BJ (cell line): ENCODE data around the gene SLC8A1. TPM values are rescaled to one million over a fixed set of nuclear protein-coding genes. Genes with fewer than 3 reads are reported as not detected.

ENCODE experiments used
- CTCF ChIA-PET: fragments of 350-600 bp; formaldehyde crosslinking; extraction: SDS; loops from one replicate; lab custom pipeline; 2021; ENCODE audit warnings: antibody characterized with exemption, inconsistent platforms; lab: Yijun Ruan, JAX
- POLR2A ChIA-PET: fragments of 300-600 bp; sonication (Branson Sonifier 250); formaldehyde crosslinking; extraction: SDS; loops from one replicate; lab custom pipeline; 2021; ENCODE audit warnings: antibody characterized with exemption; lab: Charles Lee
- DNase-seq: peaks from one replicate; pipeline ENCODE4 v3.0.0-alpha.2; 2011; ENCODE audit warnings: low read depth
- H3K27me3 ChIP-seq: 2 replicates; pipeline ENCODE4 v1.6.0; 2011; ENCODE audit warnings: low read length; ENCODE audit not compliant: control insufficient read depth, insufficient read depth
- H3K36me3 ChIP-seq: 2 replicates; pipeline ENCODE4 v1.5.1; 2011; ENCODE audit warnings: low read length; ENCODE audit not compliant: control insufficient read depth, insufficient read depth
- H3K4me3 ChIP-seq: 2 replicates; pipeline ENCODE4 v1.5.1; 2011; ENCODE audit warnings: low read depth, mild to moderate bottlenecking, control low read depth, low read length
- polyA plus RNA-seq: library from polyadenylated mRNA; depleted of rRNA; stranded (reverse); fragments of >200 nt; gene quantifications from 2 replicates; pipeline ENCODE4 v1.2.3, GENCODE V29; 2011
- TF ChIP-seq, protein P1 (sequence below): IDR thresholded peaks from 2 replicates; pipeline ENCODE4 v1.5.1; 2011; ENCODE audit warnings: low read depth, mild to moderate bottlenecking, control low read depth, inconsistent platforms, low read length, moderate library complexity; ENCODE audit not compliant: insufficient read depth

SLC8A1 gene
- polyA plus RNA-seq, 1 experiment, result 18.5 TPM

DNA sequence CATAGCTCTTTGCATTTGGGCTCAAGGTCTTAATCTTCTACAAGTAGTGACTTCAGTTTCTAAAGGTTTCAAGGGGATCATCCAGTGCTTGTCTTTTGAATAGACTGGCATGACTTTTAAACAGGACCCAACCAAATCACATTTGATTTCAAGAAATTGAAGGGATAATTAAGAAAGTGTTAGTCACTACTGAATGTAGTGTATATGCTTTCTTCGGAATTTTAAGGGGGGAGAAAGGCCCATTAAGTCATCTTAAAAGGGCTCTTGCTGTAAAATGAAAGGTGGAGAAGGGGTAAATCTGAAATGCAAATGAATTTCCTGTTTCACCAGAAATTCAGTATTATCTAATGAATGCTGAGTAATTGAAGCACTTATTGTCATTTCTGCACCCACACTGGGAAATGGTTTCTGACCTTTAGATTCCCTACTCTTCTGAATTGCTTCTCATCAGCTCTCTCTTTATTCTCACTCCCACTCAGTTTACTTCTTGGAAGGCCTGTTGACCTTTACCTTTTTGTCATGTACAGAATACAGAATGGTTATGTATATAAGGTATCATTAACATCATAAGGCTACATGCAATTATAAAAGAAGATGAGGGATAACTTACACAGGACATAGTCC is 241.4 kb downstream of the SLC8A1 start:
- no peaks in the 10 kb centered on the region for H3K36me3 ChIP-seq
- DNase-seq, result no peak
- POLR2A ChIA-PET, result no interaction called here
- no peaks in the 10 kb centered on the region for H3K27me3 ChIP-seq
- TF ChIP-seq, protein P1, sequence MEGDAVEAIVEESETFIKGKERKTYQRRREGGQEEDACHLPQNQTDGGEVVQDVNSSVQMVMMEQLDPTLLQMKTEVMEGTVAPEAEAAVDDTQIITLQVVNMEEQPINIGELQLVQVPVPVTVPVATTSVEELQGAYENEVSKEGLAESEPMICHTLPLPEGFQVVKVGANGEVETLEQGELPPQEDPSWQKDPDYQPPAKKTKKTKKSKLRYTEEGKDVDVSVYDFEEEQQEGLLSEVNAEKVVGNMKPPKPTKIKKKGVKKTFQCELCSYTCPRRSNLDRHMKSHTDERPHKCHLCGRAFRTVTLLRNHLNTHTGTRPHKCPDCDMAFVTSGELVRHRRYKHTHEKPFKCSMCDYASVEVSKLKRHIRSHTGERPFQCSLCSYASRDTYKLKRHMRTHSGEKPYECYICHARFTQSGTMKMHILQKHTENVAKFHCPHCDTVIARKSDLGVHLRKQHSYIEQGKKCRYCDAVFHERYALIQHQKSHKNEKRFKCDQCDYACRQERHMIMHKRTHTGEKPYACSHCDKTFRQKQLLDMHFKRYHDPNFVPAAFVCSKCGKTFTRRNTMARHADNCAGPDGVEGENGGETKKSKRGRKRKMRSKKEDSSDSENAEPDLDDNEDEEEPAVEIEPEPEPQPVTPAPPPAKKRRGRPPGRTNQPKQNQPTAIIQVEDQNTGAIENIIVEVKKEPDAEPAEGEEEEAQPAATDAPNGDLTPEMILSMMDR, result no peak
- H3K4me3 ChIP-seq, result no peak overlapping the region
- CTCF ChIA-PET, result no interaction called here

DNA sequence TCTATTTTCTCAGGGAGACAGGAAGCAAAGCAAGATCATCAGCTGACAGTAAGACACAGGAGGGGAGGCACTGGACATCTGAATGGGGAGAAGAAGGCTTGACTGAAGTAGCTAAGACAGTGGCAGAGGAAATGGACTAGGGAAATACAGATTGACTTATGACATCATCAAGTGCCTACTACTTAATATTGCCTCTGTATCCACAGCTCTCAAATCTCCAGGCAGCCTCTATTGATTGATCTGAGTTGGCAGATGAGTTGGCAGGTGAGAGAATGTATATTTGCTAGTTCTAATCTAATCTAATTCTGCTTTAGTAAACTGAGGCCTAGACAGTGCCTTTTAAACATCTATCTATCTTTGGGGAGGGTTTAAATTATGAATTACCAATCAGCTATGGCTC is 242.1 kb downstream of the SLC8A1 start:
- TF ChIP-seq, protein P1, result no peak
- no peaks in the 10 kb centered on the region for H3K27me3 ChIP-seq
- H3K4me3 ChIP-seq, result no peak overlapping the region
- ChIA-PET POLR2A (no interaction called here), CTCF (interaction anchor here (0.7 kb wide), 1 partner anchor 31 kb away, joined by 3 read pairs; no protein-coding TSS in a partner anchor)
- H3K36me3 ChIP-seq, result no peaks in the 10 kb centered on the region
- DNase-seq, result no peak

- ChIA-PET POLR2A (no interaction called here), CTCF (interaction anchor here (1.4 kb wide), 1 partner anchor 8 kb away, joined by 4 read pairs; no protein-coding TSS in a partner anchor)
- TF ChIP-seq, protein P1, result no peak
- Histone ChIP-seq H3K4me3 (no peak overlapping the region), H3K27me3 (no peaks in the 10 kb centered on the region), H3K36me3 (no peaks in the 10 kb centered on the region)
- DNase-seq, result no peak
These were observed 243.4 kb downstream of the SLC8A1 start for GRCh38 chr2:40208463-40208862.

GRCh38 chr2:40204268-40204667 is 247.6 kb downstream of the SLC8A1 start:
- peak; percentile 75 for DNase-seq
- CTCF ChIA-PET, result interaction anchor here (1.3 to 4.3 kb wide), 3 partner anchors 9 to 290 kb away, joined by 3 to 14 read pairs (median 6); no protein-coding TSS in a partner anchor
- H3K4me3 ChIP-seq, result no peak overlapping the region
- TF ChIP-seq, protein P1, result no peak
- H3K36me3 ChIP-seq, result no peaks in the 10 kb centered on the region
- H3K27me3 ChIP-seq, result no peaks in the 10 kb centered on the region
- POLR2A ChIA-PET, result interaction anchor here (0.5 to 1.2 kb wide), 2 partner anchors 101 to 257 kb away, joined by 3 read pairs; no protein-coding TSS in a partner anchor

DNA sequence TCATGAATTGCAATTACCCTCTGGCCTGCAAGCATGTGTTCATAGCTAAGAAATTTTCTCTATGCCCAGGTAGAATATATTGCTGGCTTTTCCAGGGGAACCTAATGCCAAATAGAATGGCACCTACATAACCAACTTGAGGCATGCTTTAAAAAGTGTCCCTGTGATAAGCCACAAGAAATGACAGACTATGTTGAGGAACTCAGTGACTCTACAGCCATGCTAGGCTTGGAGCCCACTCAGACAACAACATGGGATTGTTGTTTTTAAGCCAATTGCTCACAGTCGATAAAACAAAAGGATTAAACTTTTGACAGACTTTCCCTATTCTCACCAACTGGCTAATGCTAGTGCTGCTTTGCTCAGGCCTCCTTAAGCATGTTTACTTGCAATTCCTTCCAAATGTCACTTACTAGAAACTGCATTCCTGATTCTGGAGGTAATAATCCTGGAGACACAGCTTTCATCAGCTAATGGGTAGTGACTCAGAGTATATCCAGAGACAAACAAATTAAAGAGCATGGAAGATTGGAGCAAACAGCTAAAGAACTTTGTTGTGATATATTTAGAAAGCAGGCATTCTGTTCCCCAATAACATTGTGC is 249.0 kb downstream of the SLC8A1 start:
- peak; percentile 72 for DNase-seq
- H3K36me3 ChIP-seq, result no peaks in the 10 kb centered on the region
- no peaks in the 10 kb centered on the region for H3K27me3 ChIP-seq
- ChIA-PET POLR2A (interaction anchor here (0.5 to 1.2 kb wide), 5 partner anchors 59 to 256 kb away, joined by 3 to 15 read pairs (median 3); no protein-coding TSS in a partner anchor), CTCF (interaction anchor here (0.8 to 4.3 kb wide), 6 partner anchors 10 to 556 kb away, joined by 3 to 14 read pairs (median 4); no protein-coding TSS in a partner anchor)
- no peak overlapping the region for H3K4me3 ChIP-seq
- TF ChIP-seq, protein P1, result no peak
